PFSK-1 (cell line): Measurements from ENCODE around the gene NTM.

Experiments used
- POLR2AphosphoS5 ChIP-seq: IDR thresholded peaks from 2 replicates; pipeline ENCODE4 v1.6.1; 2012; ENCODE audit warnings: low read depth, mild to moderate bottlenecking, control low read depth, low read length, moderate library complexity
- SIN3A ChIP-seq: IDR thresholded peaks from 2 replicates; pipeline ENCODE4 v1.6.1; 2012; ENCODE audit warnings: mild to moderate bottlenecking, low read length, moderate library complexity, borderline replicate concordance; ENCODE audit not compliant: insufficient read depth
- TAF1 ChIP-seq: IDR thresholded peaks from 2 replicates; pipeline ENCODE4 v1.6.1; 2012; ENCODE audit warnings: low read length, control low read depth, borderline replicate concordance; ENCODE audit not compliant: insufficient read depth

- TF ChIP-seq TAF1 (no peak), POLR2AphosphoS5 (no peak), SIN3A (no peak)
Observed at GRCh38 chr11:131495423-131495822, 125.0 kb downstream of the NTM start.
